ENCODE measurements around the gene PARP2. TPM values are rescaled to one million over a fixed set of nuclear protein-coding genes. Genes with fewer than 3 reads are reported as not detected.

PARP2 gene
- total RNA-seq, 1 experiment from 2014 or later, result 25.0 TPM

DNA sequence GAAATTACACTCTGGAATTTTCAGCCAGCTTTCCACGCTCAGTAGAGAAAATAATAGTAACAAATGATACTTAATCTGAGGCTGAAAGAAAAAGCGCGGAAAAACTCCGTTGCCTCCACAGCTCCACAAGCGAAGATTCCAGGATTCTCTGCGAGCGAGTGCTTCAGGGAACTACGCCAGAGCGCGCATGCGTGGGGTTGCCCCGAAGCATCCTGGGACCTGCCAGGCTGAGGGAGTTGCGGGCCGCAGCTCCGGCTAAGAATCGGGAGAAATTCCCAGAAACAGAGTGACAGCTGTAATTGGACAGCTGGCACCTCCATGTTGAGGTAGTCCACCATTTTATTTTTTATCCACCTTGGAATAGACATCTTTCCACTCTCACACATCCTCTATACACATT, 25.7 kb upstream of the PARP2 start:
- Histone ChIP-seq H4K20me1 (ENCODE audit: insufficient read depth, low read depth, low read length) (no peaks in the 10 kb centered on the region; the same call in 1 of the 2 replicates), H3K9ac (ENCODE audit: low read length) (no peak overlapping the region), H3K4me3 (ENCODE audit: low read length) (no peak overlapping the region), H3K27ac (ENCODE audit: low read length) (no peak overlapping the region), H3K9me3 (ENCODE audit: low read length) (no peaks in the 10 kb centered on the region), H2AFZ (ENCODE audit: low read length) (no peak overlapping the region), H3K4me2 (ENCODE audit: low read depth, low read length, poor library complexity, severe bottlenecking) (no peak overlapping the region), H3K4me1 (ENCODE audit: low read length) (peaks cover 17% of the 10 kb centered on the region), H3K79me2 (ENCODE audit: low read length) (peaks cover 48% of the 10 kb centered on the region), H3K9me2 (replicated peaks; ENCODE audit: insufficient read depth, low read length) (no peaks in the 10 kb centered on the region), H3K36me3 (ENCODE audit: insufficient read depth, low read length) (peaks cover 66% of the 10 kb centered on the region), H3K27me3 (ENCODE audit: low read length) (no peaks in the 10 kb centered on the region)
- DNase-seq, result no peak

- H3K9me3 ChIP-seq (ENCODE audit: low read length), result no peaks in the 10 kb centered on the region
- DNase-seq, result peak; percentile 90
- peak overlapping the region; percentile 16 for H3K27ac ChIP-seq (ENCODE audit: low read length)
- 0 out of 2 replicates have a peak overlapping the region, but pooled peaks have one; percentile 3 for H3K9ac ChIP-seq (ENCODE audit: low read length)
- H3K79me2 ChIP-seq (ENCODE audit: low read length), result peaks cover 85% of the 10 kb centered on the region
- H4K20me1 ChIP-seq (ENCODE audit: insufficient read depth, low read depth, low read length), result no peaks in the 10 kb centered on the region
- H3K27me3 ChIP-seq (ENCODE audit: low read length), result no peaks in the 10 kb centered on the region
- H3K9me2 ChIP-seq (replicated peaks; ENCODE audit: insufficient read depth, low read length), result no peaks in the 10 kb centered on the region
- peak overlapping the region; percentile 30 for H3K4me2 ChIP-seq (ENCODE audit: low read depth, low read length, poor library complexity, severe bottlenecking)
- H3K36me3 ChIP-seq (ENCODE audit: insufficient read depth, low read length), result peaks cover 44% of the 10 kb centered on the region
- H3K4me3 ChIP-seq (ENCODE audit: low read length), result no peak overlapping the region
- H3K4me1 ChIP-seq (ENCODE audit: low read length), result peaks cover 48% of the 10 kb centered on the region
- H2AFZ ChIP-seq (ENCODE audit: low read length), result no peak overlapping the region
Measured at GRCh38 chr14:20327005-20327869, 16.2 kb upstream of the PARP2 start.

- Histone ChIP-seq H3K27ac (ENCODE audit: low read length) (peak overlapping the region; percentile 16), H4K20me1 (ENCODE audit: insufficient read depth, low read depth, low read length) (no peaks in the 10 kb centered on the region), H3K4me2 (ENCODE audit: low read depth, low read length, poor library complexity, severe bottlenecking) (no peak overlapping the region), H3K9me2 (replicated peaks; ENCODE audit: insufficient read depth, low read length) (no peaks in the 10 kb centered on the region), H3K9ac (ENCODE audit: low read length) (no peak overlapping the region), H3K4me3 (ENCODE audit: low read length) (no peak overlapping the region), H3K27me3 (ENCODE audit: low read length) (no peaks in the 10 kb centered on the region), H3K36me3 (ENCODE audit: insufficient read depth, low read length) (peaks cover 36% of the 10 kb centered on the region), H3K4me1 (ENCODE audit: low read length) (peaks cover 53% of the 10 kb centered on the region), H2AFZ (ENCODE audit: low read length) (no peak overlapping the region), H3K9me3 (ENCODE audit: low read length) (no peaks in the 10 kb centered on the region), H3K79me2 (ENCODE audit: low read length) (peaks cover 90% of the 10 kb centered on the region)
- DNase-seq, result no peak
Measured at GRCh38 chr14:20328705-20329104, 14.7 kb upstream of the PARP2 start.

GRCh38 chr14:20329355-20329754, 14.1 kb upstream of the PARP2 start:
- Histone ChIP-seq H3K36me3 (ENCODE audit: insufficient read depth, low read length) (peaks cover 30% of the 10 kb centered on the region), H3K9me3 (ENCODE audit: low read length) (no peaks in the 10 kb centered on the region), H3K9ac (ENCODE audit: low read length) (no peak overlapping the region), H2AFZ (ENCODE audit: low read length) (no peak overlapping the region), H3K79me2 (ENCODE audit: low read length) (peaks cover 84% of the 10 kb centered on the region), H3K27ac (ENCODE audit: low read length) (no peak overlapping the region), H3K4me1 (ENCODE audit: low read length) (peaks cover 57% of the 10 kb centered on the region), H3K27me3 (ENCODE audit: low read length) (no peaks in the 10 kb centered on the region), H4K20me1 (ENCODE audit: insufficient read depth, low read depth, low read length) (no peaks in the 10 kb centered on the region), H3K4me3 (ENCODE audit: low read length) (no peak overlapping the region), H3K9me2 (replicated peaks; ENCODE audit: insufficient read depth, low read length) (no peaks in the 10 kb centered on the region), H3K4me2 (ENCODE audit: low read depth, low read length, poor library complexity, severe bottlenecking) (no peak overlapping the region)
- DNase-seq, result no peak

DNA sequence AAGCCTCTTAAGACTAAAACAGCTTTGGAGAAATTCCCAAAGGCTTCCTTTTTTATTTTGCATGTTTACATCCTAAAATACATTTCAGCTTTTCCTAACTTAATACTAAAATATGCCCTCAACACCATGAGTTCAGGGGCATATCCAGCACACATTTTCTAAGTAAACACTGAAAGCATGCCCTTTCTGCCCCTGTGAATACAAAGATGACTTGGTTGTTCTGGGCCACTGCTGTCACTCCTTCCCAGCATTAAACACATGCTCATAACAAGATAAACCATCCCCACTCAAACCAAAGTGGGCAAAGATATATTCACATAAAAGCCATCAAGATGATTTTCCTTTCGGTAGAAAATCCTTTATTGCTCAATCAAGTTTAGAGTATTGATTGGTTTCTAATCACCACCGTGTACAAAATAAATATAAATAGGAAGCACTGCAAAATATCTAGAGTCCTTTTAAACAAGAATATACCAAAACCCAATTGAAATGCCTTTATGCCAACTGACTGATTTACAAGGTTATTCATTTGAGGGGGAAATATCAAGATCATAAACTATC, 12.3 kb upstream of the PARP2 start:
- Histone ChIP-seq H3K9ac (ENCODE audit: low read length) (peak overlapping the region; percentile 33), H3K4me1 (ENCODE audit: low read length) (peaks cover 57% of the 10 kb centered on the region), H3K4me2 (ENCODE audit: low read depth, low read length, poor library complexity, severe bottlenecking) (peak overlapping the region; percentile 86), H3K36me3 (ENCODE audit: insufficient read depth, low read length) (peaks cover 17% of the 10 kb centered on the region), H3K4me3 (ENCODE audit: low read length) (peak overlapping the region; percentile 44), H4K20me1 (ENCODE audit: insufficient read depth, low read depth, low read length) (no peaks in the 10 kb centered on the region), H3K9me3 (ENCODE audit: low read length) (no peaks in the 10 kb centered on the region), H3K27ac (ENCODE audit: low read length) (peak overlapping the region; percentile 8), H2AFZ (ENCODE audit: low read length) (no peak overlapping the region), H3K9me2 (replicated peaks; ENCODE audit: insufficient read depth, low read length) (no peaks in the 10 kb centered on the region), H3K79me2 (ENCODE audit: low read length) (peaks cover 72% of the 10 kb centered on the region), H3K27me3 (ENCODE audit: low read length) (no peaks in the 10 kb centered on the region)
- DNase-seq, result no peak

- Histone ChIP-seq H3K36me3 (ENCODE audit: insufficient read depth, low read length) (peaks cover 7% of the 10 kb centered on the region; the same call in 1 of the 2 replicates), H3K9ac (ENCODE audit: low read length) (peak overlapping the region; percentile 85), H3K27ac (ENCODE audit: low read length) (peak overlapping the region; percentile 59), H2AFZ (ENCODE audit: low read length) (no peak overlapping the region), H3K4me3 (ENCODE audit: low read length) (peak overlapping the region; percentile 83), H3K9me2 (replicated peaks; ENCODE audit: insufficient read depth, low read length) (no peaks in the 10 kb centered on the region), H4K20me1 (ENCODE audit: insufficient read depth, low read depth, low read length) (no peaks in the 10 kb centered on the region), H3K79me2 (ENCODE audit: low read length) (peaks cover 59% of the 10 kb centered on the region), H3K27me3 (ENCODE audit: low read length) (no peaks in the 10 kb centered on the region), H3K9me3 (ENCODE audit: low read length) (no peaks in the 10 kb centered on the region), H3K4me1 (ENCODE audit: low read length) (peaks cover 52% of the 10 kb centered on the region), H3K4me2 (ENCODE audit: low read depth, low read length, poor library complexity, severe bottlenecking) (peak overlapping the region; percentile 86)
- DNase-seq, result no peak
Measured at GRCh38 chr14:20332431-20332787, 11.0 kb upstream of the PARP2 start.

- Histone ChIP-seq H3K4me1 (ENCODE audit: low read length) (peaks cover 46% of the 10 kb centered on the region), H3K79me2 (ENCODE audit: low read length) (peaks cover 54% of the 10 kb centered on the region)
Measured at GRCh38 chr14:20332788-20333493, 10.5 kb upstream of the PARP2 start, which contains the start of gene CCNB1IP1. TSS of gene CCNB1IP1 (minus strand) at chr14:20333279. CDS start at chr14:20316523, 16,756 bp downstream.

DNA sequence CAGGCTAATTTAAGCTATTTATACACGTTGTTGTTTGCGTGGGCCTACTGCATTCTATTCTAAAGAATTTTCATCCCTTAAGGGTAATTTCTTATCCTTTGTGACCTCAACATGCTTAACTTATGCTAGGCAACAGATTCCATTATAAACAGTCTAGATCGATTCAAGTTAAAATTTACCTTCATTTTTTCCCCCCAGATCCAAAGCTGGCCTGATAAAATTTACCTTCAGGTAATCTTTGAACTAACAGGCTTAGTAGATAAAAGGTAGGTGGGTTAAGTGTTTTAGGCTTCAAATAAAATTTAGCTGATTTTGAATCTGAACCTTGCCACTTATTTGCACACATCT, 10.0 kb upstream of the PARP2 start:
- Histone ChIP-seq H3K79me2 (ENCODE audit: low read length) (peaks cover 50% of the 10 kb centered on the region), H3K4me2 (ENCODE audit: low read depth, low read length, poor library complexity, severe bottlenecking) (peak overlapping the region; percentile 86), H2AFZ (ENCODE audit: low read length) (peak overlapping the region; percentile 82), H3K9ac (ENCODE audit: low read length) (peak overlapping the region; percentile 62), H3K4me1 (ENCODE audit: low read length) (peaks cover 41% of the 10 kb centered on the region), H3K9me2 (replicated peaks; ENCODE audit: insufficient read depth, low read length) (no peaks in the 10 kb centered on the region), H3K27ac (ENCODE audit: low read length) (peak overlapping the region; percentile 61), H3K27me3 (ENCODE audit: low read length) (no peaks in the 10 kb centered on the region), H3K4me3 (ENCODE audit: low read length) (peak overlapping the region; percentile 83), H3K9me3 (ENCODE audit: low read length) (no peaks in the 10 kb centered on the region), H3K36me3 (ENCODE audit: insufficient read depth, low read length) (peaks cover 7% of the 10 kb centered on the region; the same call in 1 of the 2 replicates), H4K20me1 (ENCODE audit: insufficient read depth, low read depth, low read length) (no peaks in the 10 kb centered on the region)
- DNase-seq, result no peak

More at GRCh38 chr14:20332788-20333493, 10.5 kb upstream of the PARP2 start, which contains the start of gene CCNB1IP1:
- no peaks in the 10 kb centered on the region for H4K20me1 ChIP-seq (ENCODE audit: insufficient read depth, low read depth, low read length)
- H3K9ac ChIP-seq (ENCODE audit: low read length), result peak within 1 kb of the TSS; percentile 85
- peak within 1 kb of the TSS; percentile 83 for H3K4me3 ChIP-seq (ENCODE audit: low read length)
- peak within 1 kb of the TSS; percentile 86 for H3K4me2 ChIP-seq (ENCODE audit: low read depth, low read length, poor library complexity, severe bottlenecking)
- H3K9me2 ChIP-seq (replicated peaks; ENCODE audit: insufficient read depth, low read length), result no peaks in the 10 kb centered on the region
- DNase-seq, result peak; percentile 96
- no peaks in the 10 kb centered on the region for H3K9me3 ChIP-seq (ENCODE audit: low read length)
- H3K36me3 ChIP-seq (ENCODE audit: insufficient read depth, low read length), result peaks cover 7% of the 10 kb centered on the region; the same call in 1 of the 2 replicates
- H3K27ac ChIP-seq (ENCODE audit: low read length), result peak within 1 kb of the TSS; percentile 61
- no peaks in the 10 kb centered on the region for H3K27me3 ChIP-seq (ENCODE audit: low read length)
- peak within 1 kb of the TSS; percentile 82 for H2AFZ ChIP-seq (ENCODE audit: low read length)

Measured in Karpas-422 (cell line).